Sigmoid colon (tissue), 4 donors: ENCODE measurements around the gene TMEM184C.

Experiments
- CTCF ChIP-seq, 4 experiments: fragments of 450-650 bp in 3 of 4; fragments of 200-600 bp in 1 of 4; IDR thresholded peaks; one replicate each; pipeline ENCODE4 v1.5.1; 2016 to 2019; ENCODE audit warnings: antibody characterized with exemption in 4 of 4, mild to moderate bottlenecking in 3 of 4, moderate library complexity in 2 of 4
- EP300 ChIP-seq, 4 donors: sonication (generic); formaldehyde crosslinking; IDR thresholded peaks; one replicate each; pipeline ENCODE4 v1.6.1; 2017; ENCODE audit warnings: antibody characterized with exemption in 4 of 4
- POLR2AphosphoS5 ChIP-seq, 4 donors: sonication (generic); formaldehyde crosslinking; IDR thresholded peaks; one replicate each; pipeline ENCODE4 v1.6.1; 2017; ENCODE audit warnings: antibody characterized with exemption in 4 of 4

- TF ChIP-seq CTCF (IDR thresholded peaks at IDR 0.05) (no peak), EP300 (IDR thresholded peaks at IDR 0.05) (no peak), POLR2AphosphoS5 (IDR thresholded peaks at IDR 0.05) (no peak)
Observed at GRCh38 chr4:147678796-147679549, 61.8 kb downstream of the TMEM184C start.
